Upper lobe of left lung (tissue), 4 donors: ENCODE measurements around the gene MYZAP.

Experiments
- CTCF ChIP-seq, 6 experiments: fragments of 450-650 bp in 4 of 6; fragments of 200-600 bp in 2 of 6; sonication (generic) in 2 of 6; IDR thresholded peaks; one replicate each; pipeline ENCODE4 v1.5.1; 2016 to 2019; ENCODE audit warnings: antibody characterized with exemption in 6 of 6
- EP300 ChIP-seq, 4 donors: sonication (generic); formaldehyde crosslinking; IDR thresholded peaks; one replicate each; pipeline ENCODE4 v1.5.1; 2017; ENCODE audit warnings: antibody characterized with exemption in 4 of 4, control low read depth in 2 of 4
- POLR2A ChIP-seq, 4 donors: fragments of 450-650 bp; IDR thresholded peaks; one replicate each; pipeline ENCODE4 v1.5.1; 2016 to 2017; ENCODE audit warnings: antibody characterized with exemption in 4 of 4, mild to moderate bottlenecking in 2 of 4

GRCh38 chr15:57548351-57548750, 43.4 kb upstream of the MYZAP start:
- TF ChIP-seq CTCF (IDR thresholded peaks at IDR 0.05) (no peak), POLR2A (IDR thresholded peaks at IDR 0.05) (no peak), EP300 (IDR thresholded peaks at IDR 0.05) (no peak)
